Mesothelial cell of epicardium (in vitro differentiated cells): ENCODE results near the gene INKA2. TPM values are rescaled to one million over a fixed set of nuclear protein-coding genes. Genes with fewer than 3 reads are reported as not detected.

Experiments used
- DNase-seq, 2 experiments: peaks; one replicate each; pipeline ENCODE4 v3.0.0; 2021; ENCODE audit warnings: low spot score in 2 of 2; ENCODE audit not compliant: unreplicated experiment in 2 of 2
- H3K27ac Mint-ChIP-seq: 2 replicates; pipeline ENCODE4 v1.8.0; 2021; ENCODE audit warnings: mixed read lengths
- H3K27me3 Mint-ChIP-seq: 2 replicates; pipeline ENCODE4 v1.8.0; 2021; ENCODE audit warnings: low read depth, mixed read lengths
- H3K36me3 Mint-ChIP-seq: 2 replicates; pipeline ENCODE4 v1.8.0; 2021; ENCODE audit warnings: mixed read lengths
- H3K4me1 Mint-ChIP-seq: 2 replicates; pipeline ENCODE4 v1.8.0; 2021; ENCODE audit warnings: mixed read lengths
- H3K4me3 Mint-ChIP-seq: 2 replicates; pipeline ENCODE4 v1.8.0; 2021; ENCODE audit warnings: mild to moderate bottlenecking, moderate library complexity, mixed read lengths
- H3K9me3 Mint-ChIP-seq: 2 replicates; pipeline ENCODE4 v1.8.0; 2021; ENCODE audit warnings: mixed read lengths
- total RNA-seq: library from RNA; stranded (reverse); gene quantifications from 3 replicates; pipeline ENCODE4 v1.2.1, GENCODE V29; 2021
- TF ChIP-seq, protein P1 (sequence below): fragments of 200-600 bp; sonication (generic); IDR thresholded peaks from one replicate; pipeline ENCODE4 v1.5.0; 2021; ENCODE audit warnings: antibody characterized with exemption; ENCODE audit not compliant: unreplicated experiment

The INKA2 gene
- total RNA-seq, 1 donor from 2014 or later, result 1.4 TPM

DNA sequence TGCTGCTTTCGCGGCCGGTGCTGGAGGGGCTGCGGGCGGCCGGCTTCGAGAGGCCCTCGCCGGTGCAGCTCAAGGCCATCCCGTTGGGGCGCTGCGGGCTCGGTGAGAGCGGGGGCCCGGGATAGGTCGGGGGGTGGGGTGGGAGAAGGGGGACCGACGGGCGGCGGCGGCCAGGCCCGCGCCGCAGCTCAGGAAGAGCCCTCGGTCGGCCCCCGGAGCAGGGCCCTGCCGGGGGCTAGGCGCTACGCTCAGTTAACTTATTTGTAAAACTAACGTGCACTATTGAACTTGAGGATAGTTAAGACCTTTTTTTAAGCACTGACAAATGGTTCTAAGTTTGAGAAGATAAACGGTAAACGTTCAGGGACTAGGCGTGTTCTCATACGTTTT lies 16.9 kb upstream of the INKA2 start:
- H3K36me3 Mint-ChIP-seq, result peaks cover 17% of the 10 kb centered on the region
- H3K4me1 Mint-ChIP-seq, result peaks cover 19% of the 10 kb centered on the region
- TF ChIP-seq, protein P1, sequence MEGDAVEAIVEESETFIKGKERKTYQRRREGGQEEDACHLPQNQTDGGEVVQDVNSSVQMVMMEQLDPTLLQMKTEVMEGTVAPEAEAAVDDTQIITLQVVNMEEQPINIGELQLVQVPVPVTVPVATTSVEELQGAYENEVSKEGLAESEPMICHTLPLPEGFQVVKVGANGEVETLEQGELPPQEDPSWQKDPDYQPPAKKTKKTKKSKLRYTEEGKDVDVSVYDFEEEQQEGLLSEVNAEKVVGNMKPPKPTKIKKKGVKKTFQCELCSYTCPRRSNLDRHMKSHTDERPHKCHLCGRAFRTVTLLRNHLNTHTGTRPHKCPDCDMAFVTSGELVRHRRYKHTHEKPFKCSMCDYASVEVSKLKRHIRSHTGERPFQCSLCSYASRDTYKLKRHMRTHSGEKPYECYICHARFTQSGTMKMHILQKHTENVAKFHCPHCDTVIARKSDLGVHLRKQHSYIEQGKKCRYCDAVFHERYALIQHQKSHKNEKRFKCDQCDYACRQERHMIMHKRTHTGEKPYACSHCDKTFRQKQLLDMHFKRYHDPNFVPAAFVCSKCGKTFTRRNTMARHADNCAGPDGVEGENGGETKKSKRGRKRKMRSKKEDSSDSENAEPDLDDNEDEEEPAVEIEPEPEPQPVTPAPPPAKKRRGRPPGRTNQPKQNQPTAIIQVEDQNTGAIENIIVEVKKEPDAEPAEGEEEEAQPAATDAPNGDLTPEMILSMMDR, result no peak
- no peaks in the 10 kb centered on the region for H3K9me3 Mint-ChIP-seq
- peak in 1 of 2 experiments; percentile 43 for DNase-seq
- H3K4me3 Mint-ChIP-seq, result peak overlapping the region; percentile 94
- peaks cover 13% of the 10 kb centered on the region for H3K27me3 Mint-ChIP-seq
- H3K27ac Mint-ChIP-seq, result peak overlapping the region; percentile 98

DNA sequence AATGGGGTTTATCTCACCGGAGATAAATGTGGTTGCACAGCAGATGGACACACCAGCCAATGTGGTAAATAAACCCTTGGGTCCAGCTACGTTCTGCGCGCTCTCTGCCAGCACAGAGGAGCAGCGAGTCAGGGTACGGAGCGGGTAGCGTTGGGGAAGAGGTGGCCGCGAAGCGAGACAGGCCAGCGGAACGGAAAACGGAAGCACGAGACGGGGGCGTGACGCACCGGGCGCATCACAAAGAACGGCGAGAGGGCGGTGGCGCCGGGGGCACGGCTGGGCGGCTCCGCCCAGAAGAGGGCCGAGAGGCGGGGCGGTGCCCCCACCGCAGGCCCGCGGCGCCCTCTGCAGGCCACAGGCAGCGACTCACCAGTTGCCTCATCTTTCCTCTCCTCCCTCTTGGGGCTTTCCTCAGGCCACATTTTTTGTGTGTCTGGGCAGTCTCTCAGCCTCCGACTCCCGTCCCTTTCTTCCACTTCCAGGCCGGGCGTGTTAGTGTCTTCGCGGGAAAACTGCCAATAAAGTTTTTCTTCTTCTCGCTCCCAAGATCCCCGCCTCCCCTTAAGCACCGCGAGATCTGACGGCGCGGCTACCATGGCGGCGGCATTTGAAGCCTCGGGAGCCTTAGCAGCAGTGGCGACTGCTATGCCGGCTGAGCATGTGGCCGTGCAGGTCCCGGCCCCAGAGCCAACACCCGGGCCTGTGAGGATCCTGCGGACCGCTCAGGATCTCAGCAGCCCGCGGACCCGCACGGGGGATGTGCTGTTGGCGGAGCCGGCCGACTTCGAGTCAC lies 16.3 kb upstream of the INKA2 start, which contains the start of gene DDX20:
DDX20 (plus strand) TSS at position 571 of the 793 bp plus-strand sequence; CDS start at position 595, 24 bp downstream.
- H3K27me3 Mint-ChIP-seq, result peaks cover 17% of the 10 kb centered on the region
- DNase-seq, result peak; percentile 82 to 95
- TF ChIP-seq, protein P1, result peak; percentile 81
- peaks cover 13% of the 10 kb centered on the region for H3K36me3 Mint-ChIP-seq
- peaks cover 19% of the 10 kb centered on the region for H3K4me1 Mint-ChIP-seq
- H3K27ac Mint-ChIP-seq, result peak within 1 kb of the TSS; percentile 99
- peak within 1 kb of the TSS; percentile 94 for H3K4me3 Mint-ChIP-seq
- no peaks in the 10 kb centered on the region for H3K9me3 Mint-ChIP-seq

DNA sequence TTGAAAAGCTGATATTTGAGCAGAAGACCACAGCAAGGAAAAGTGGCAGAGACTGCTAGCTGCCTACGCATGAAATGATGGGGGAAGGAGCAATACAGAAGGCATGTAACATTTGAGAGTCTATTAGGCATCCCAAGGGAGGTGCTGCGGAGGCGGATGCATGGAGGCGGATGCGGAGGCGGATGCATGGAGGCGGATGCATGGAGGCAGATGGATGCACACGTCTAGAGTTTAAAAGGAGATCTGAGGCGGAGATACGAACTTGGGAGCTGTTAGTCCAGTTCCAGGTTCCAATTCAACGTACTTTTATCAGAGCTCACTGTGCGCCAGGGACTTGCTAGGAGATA lies 15.8 kb upstream of the INKA2 start:
- TF ChIP-seq, protein P1, result no peak
- peaks cover 22% of the 10 kb centered on the region for H3K4me1 Mint-ChIP-seq
- peak overlapping the region; percentile 99 for H3K27ac Mint-ChIP-seq
- H3K9me3 Mint-ChIP-seq, result no peaks in the 10 kb centered on the region
- H3K4me3 Mint-ChIP-seq, result peak overlapping the region; percentile 94
- DNase-seq, result peak in 1 of 2 experiments; percentile 58
- H3K36me3 Mint-ChIP-seq, result peaks cover 9% of the 10 kb centered on the region
- H3K27me3 Mint-ChIP-seq, result peaks cover 17% of the 10 kb centered on the region

DNA sequence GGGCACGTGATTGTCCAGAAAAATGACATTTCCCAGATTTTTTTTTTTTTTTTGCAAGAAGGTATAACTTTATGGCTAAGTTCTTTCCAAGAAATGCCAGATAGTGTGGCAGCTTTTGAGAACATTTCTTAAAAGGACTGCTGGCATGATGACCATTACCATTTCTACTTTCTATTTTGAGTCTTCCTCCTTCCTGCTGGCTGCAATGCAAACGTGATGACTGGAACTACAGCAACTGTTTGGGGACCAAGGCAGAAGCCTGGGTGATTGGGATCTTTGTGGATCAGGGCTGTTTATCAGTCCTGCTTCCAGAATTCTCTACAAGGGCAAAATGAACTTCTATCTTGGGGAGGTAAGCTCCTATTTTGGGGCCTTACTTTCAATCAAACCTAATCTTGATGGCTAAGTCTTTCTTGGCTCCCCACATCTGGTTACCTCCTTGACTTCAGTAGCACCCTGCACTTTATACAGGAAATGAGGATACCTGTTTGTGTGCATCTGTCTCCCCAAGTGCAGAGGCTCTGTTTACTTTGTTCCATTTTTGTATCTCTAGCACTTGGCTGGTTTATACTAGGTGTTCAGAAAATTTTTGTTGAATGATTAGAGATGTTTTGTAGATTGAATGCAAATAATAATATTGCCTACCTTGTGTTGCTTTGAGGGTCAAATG lies 12.8 kb upstream of the INKA2 start:
- peaks cover 26% of the 10 kb centered on the region for H3K4me1 Mint-ChIP-seq
- peaks cover 21% of the 10 kb centered on the region for H3K27me3 Mint-ChIP-seq
- H3K36me3 Mint-ChIP-seq, result no peaks in the 10 kb centered on the region
- no peak overlapping the region for H3K4me3 Mint-ChIP-seq
- TF ChIP-seq, protein P1, result no peak
- DNase-seq, result no peak
- H3K9me3 Mint-ChIP-seq, result no peaks in the 10 kb centered on the region
- H3K27ac Mint-ChIP-seq, result no peak overlapping the region

DNA sequence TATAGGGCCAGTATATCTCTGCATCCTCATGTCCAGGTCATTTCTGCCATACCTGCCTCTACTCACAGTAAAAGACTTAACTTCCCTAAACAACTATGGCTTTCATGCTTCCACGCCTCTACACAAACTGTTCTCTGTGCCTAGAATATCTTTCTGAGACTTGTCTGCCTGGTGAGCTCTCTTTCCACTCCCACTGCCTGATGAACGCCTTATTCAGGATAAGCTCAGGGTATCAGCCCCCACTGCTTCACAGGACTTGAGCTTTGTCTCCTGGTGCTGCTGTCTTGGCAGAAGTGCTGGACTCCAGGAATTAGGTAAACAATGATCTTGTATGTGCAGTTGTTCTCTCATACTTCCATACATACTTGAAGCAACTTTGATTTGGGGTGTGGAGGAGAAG lies 11.7 kb upstream of the INKA2 start:
- H3K4me3 Mint-ChIP-seq, result no peak overlapping the region
- no peaks in the 10 kb centered on the region for H3K36me3 Mint-ChIP-seq
- TF ChIP-seq, protein P1, result no peak
- no peak overlapping the region for H3K27ac Mint-ChIP-seq
- peaks cover 28% of the 10 kb centered on the region for H3K27me3 Mint-ChIP-seq
- DNase-seq, result no peak
- H3K4me1 Mint-ChIP-seq, result peaks cover 18% of the 10 kb centered on the region
- no peaks in the 10 kb centered on the region for H3K9me3 Mint-ChIP-seq
